HEK293 (cell line): ENCODE results near the gene MSI2.

Source experiments
- CTCF ChIA-PET: fragments of 350-600 bp; formaldehyde crosslinking; extraction: SDS; loops from one replicate; lab custom pipeline; 2021; ENCODE audit warnings: antibody characterized with exemption; lab: Yijun Ruan, JAX
- POLR2A ChIA-PET: fragments of 300-600 bp; formaldehyde crosslinking; extraction: SDS; loops from one replicate; lab custom pipeline; 2020; ENCODE audit warnings: antibody characterized with exemption, inconsistent platforms; lab: Yijun Ruan, JAX
- H3K27ac ChIP-seq: fragments of 200-500 bp; sonication (Bioruptor generic); 2 replicates; pipeline ENCODE4 v1.5.1; 2014; ENCODE audit warnings: low read depth, low read length, control low read depth, inconsistent platforms; ENCODE audit errors: extremely low read depth
- H3K36me3 ChIP-seq, 2 experiments: fragments of 200-500 bp in 1 of 2; sonication (Bioruptor generic) in 1 of 2; 1 replicate in 1 of 2; 2 replicates in 1 of 2; pipeline ENCODE4 v1.5.1; 2014 to 2017; ENCODE audit warnings: inconsistent platforms in 2 of 2, low read length in 2 of 2; ENCODE audit not compliant: control insufficient read depth in 2 of 2, insufficient read depth in 1 of 2
- H3K4me1 ChIP-seq: fragments of 200-500 bp; sonication (Bioruptor generic); 2 replicates; pipeline ENCODE4 v1.5.1; 2014; ENCODE audit warnings: mild to moderate bottlenecking, low read length, inconsistent platforms; ENCODE audit not compliant: control insufficient read depth, insufficient read depth
- H3K4me3 ChIP-seq: 2 replicates; pipeline ENCODE4 v1.5.1; 2011; ENCODE audit warnings: low read depth, mild to moderate bottlenecking, control low read depth, low read length, moderate library complexity
- H3K9me3 ChIP-seq: fragments of 200-500 bp; sonication (Bioruptor generic); 2 replicates; pipeline ENCODE4 v1.5.1; 2014; ENCODE audit warnings: low read depth, low read length, inconsistent platforms; ENCODE audit not compliant: control insufficient read depth, insufficient read depth
- FEZF1 ChIP-seq: fragments of 450-650 bp; formaldehyde crosslinking; IDR thresholded peaks from 2 replicates; pipeline ENCODE4 v1.5.1; 2016; ENCODE audit warnings: missing biosample characterization, missing genetic modification characterization
- RBAK ChIP-seq: fragments of 450-650 bp; formaldehyde crosslinking; IDR thresholded peaks from 2 replicates; pipeline ENCODE4 v1.5.1; 2016; ENCODE audit warnings: missing biosample characterization, missing genetic modification characterization
- REPIN1 ChIP-seq: fragments of 450-650 bp; formaldehyde crosslinking; IDR thresholded peaks from 2 replicates; pipeline ENCODE4 v1.5.1; 2017; ENCODE audit warnings: missing biosample characterization, missing genetic modification characterization, low read depth
- SCRT2 ChIP-seq: fragments of 450-650 bp; formaldehyde crosslinking; IDR thresholded peaks from 2 replicates; pipeline ENCODE4 v1.5.1; 2016; ENCODE audit warnings: missing biosample characterization, missing genetic modification characterization
- WT1 ChIP-seq: fragments of 450-650 bp; formaldehyde crosslinking; IDR thresholded peaks from 2 replicates; pipeline ENCODE4 v1.5.1; 2016; ENCODE audit warnings: missing biosample characterization, missing genetic modification characterization
- ZBTB1 ChIP-seq: fragments of 450-650 bp; formaldehyde crosslinking; IDR thresholded peaks from 2 replicates; pipeline ENCODE4 v1.5.1; 2016; ENCODE audit warnings: missing biosample characterization, missing genetic modification characterization
- ZBTB6 ChIP-seq: fragments of 450-650 bp; formaldehyde crosslinking; IDR thresholded peaks from 2 replicates; pipeline ENCODE4 v1.5.1; 2017; ENCODE audit warnings: missing biosample characterization, missing genetic modification characterization
- ZIC2 ChIP-seq: fragments of 450-650 bp; formaldehyde crosslinking; IDR thresholded peaks from 2 replicates; pipeline ENCODE4 v1.5.1; 2016; ENCODE audit warnings: missing biosample characterization, missing genetic modification characterization
- ZNF10 ChIP-seq: fragments of 450-650 bp; formaldehyde crosslinking; IDR thresholded peaks from 2 replicates; pipeline ENCODE4 v1.5.1; 2017; ENCODE audit warnings: missing biosample characterization, missing genetic modification characterization
- ZNF560 ChIP-seq: fragments of 450-650 bp; formaldehyde crosslinking; IDR thresholded peaks from 2 replicates; pipeline ENCODE4 v1.5.1; 2017; ENCODE audit warnings: missing biosample characterization, missing genetic modification characterization, borderline replicate concordance
- ZNF580 ChIP-seq: fragments of 450-650 bp; formaldehyde crosslinking; IDR thresholded peaks from 2 replicates; pipeline ENCODE4 v1.5.1; 2016; ENCODE audit warnings: missing biosample characterization, missing genetic modification characterization
- ZNF623 ChIP-seq: fragments of 450-650 bp; formaldehyde crosslinking; IDR thresholded peaks from 2 replicates; pipeline ENCODE4 v1.5.1; 2016; ENCODE audit warnings: missing biosample characterization, missing genetic modification characterization
- ZNF624 ChIP-seq: fragments of 450-650 bp; formaldehyde crosslinking; IDR thresholded peaks from 2 replicates; pipeline ENCODE4 v1.5.1; 2017; ENCODE audit warnings: missing biosample characterization, missing genetic modification characterization
- ZNF677 ChIP-seq: fragments of 450-650 bp; IDR thresholded peaks from 2 replicates; pipeline ENCODE4 v1.5.0; 2018; ENCODE audit warnings: missing biosample characterization, mild to moderate bottlenecking, missing genetic modification characterization, moderate library complexity
- ZNF707 ChIP-seq: fragments of 450-650 bp; formaldehyde crosslinking; IDR thresholded peaks from 2 replicates; pipeline ENCODE4 v1.5.1; 2016; ENCODE audit warnings: missing biosample characterization, missing genetic modification characterization
- ZNF747 ChIP-seq: fragments of 450-650 bp; formaldehyde crosslinking; IDR thresholded peaks from 2 replicates; pipeline ENCODE4 v1.5.1; 2016; ENCODE audit warnings: missing biosample characterization, missing genetic modification characterization
- ZXDB ChIP-seq: fragments of 450-650 bp; formaldehyde crosslinking; IDR thresholded peaks from 2 replicates; pipeline ENCODE4 v1.5.1; 2016; ENCODE audit warnings: missing biosample characterization, missing genetic modification characterization

MSI2 gene

GRCh38 chr17:57553991-57554825, 297.9 kb downstream of the MSI2 start (continued):
- TF ChIP-seq WT1 (tag by site-specific recombination) (peak; percentile 33; the same call in 1 of the 2 replicates), ZNF747 (tag by site-specific recombination) (no peak)

GRCh38 chr17:57554826-57555635, 298.7 kb downstream of the MSI2 start:
- Histone ChIP-seq H3K4me1 (peaks cover 40% of the 10 kb centered on the region), H3K9me3 (no peaks in the 10 kb centered on the region), H3K36me3 (no peaks in the 10 kb centered on the region), H3K4me3 (no peak overlapping the region), H3K27ac (peak overlapping the region; percentile 3; the same call in 1 of the 2 replicates)
- TF ChIP-seq ZIC2 (tag by site-specific recombination) (peak; percentile 92), ZBTB6 (peak; percentile 71; the same call in 1 of the 2 replicates), ZNF580 (tag by site-specific recombination) (no peak), ZXDB (tag by site-specific recombination) (peak; percentile 62)
- POLR2A ChIA-PET, result interaction anchor here (0.6 kb wide), 1 partner anchor 31 kb away, joined by 3 read pairs; no protein-coding TSS in a partner anchor
- CTCF ChIA-PET, result interaction anchor here (0.6 to 2.2 kb wide), 7 partner anchors 12 to 312 kb away, joined by 3 to 9 read pairs (median 6); no protein-coding TSS in a partner anchor

- no peak for TF ChIP-seq ZNF560 (tag by site-specific recombination)
- no peak for TF ChIP-seq ZBTB1 (tag by site-specific recombination)
- TF ChIP-seq REPIN1 (tag by site-specific recombination), result no peak
- TF ChIP-seq FEZF1 (tag by site-specific recombination), result 0 out of 2 replicates have a peak, but pooled peaks have one; percentile 18
- no peak for TF ChIP-seq ZNF707
- TF ChIP-seq ZIC2 (tag by site-specific recombination), result peak; percentile 10; the same call in 1 of the 2 replicates
- no peak for TF ChIP-seq ZNF623
- TF ChIP-seq SCRT2 (tag by site-specific recombination), result peak; percentile 40; the same call in 1 of the 2 replicates
- TF ChIP-seq ZNF677, result no peak
- TF ChIP-seq ZNF10 (tag by site-specific recombination), result no peak
- TF ChIP-seq RBAK (tag by site-specific recombination), result no peak
- TF ChIP-seq ZNF624 (tag by site-specific recombination), result no peak
- Histone ChIP-seq H3K9me3 (no peaks in the 10 kb centered on the region), H3K36me3 (no peaks in the 10 kb centered on the region), H3K27ac (no peak overlapping the region), H3K4me1 (peaks cover 40% of the 10 kb centered on the region), H3K4me3 (no peak overlapping the region)
- ChIA-PET CTCF (interaction anchor here (0.6 to 1.2 kb wide), 3 partner anchors 116 to 313 kb away, joined by 4 to 6 read pairs (median 6); no protein-coding TSS in a partner anchor), POLR2A (interaction anchor here (0.6 kb wide), 1 partner anchor 193 kb away, joined by 3 read pairs; no protein-coding TSS in a partner anchor)
These were observed 299.4 kb downstream of the MSI2 start for GRCh38 chr17:57555636-57556175.
